ENCODE measurements around the gene SPATA20. TPM values are rescaled to one million over a fixed set of nuclear protein-coding genes. Genes with fewer than 3 reads are reported as not detected.
A peak's percentile ranks its signal among the peaks of the same experiment; 100 is the strongest.

Gene SPATA20
- total RNA-seq, 4 donors from 2014 or later, result 22.3 to 67.9 (median 29.1) TPM

- in situ Hi-C loops (cut with MboI; ENCODE audit: low sequenced_read_pairs in 4 of 4) (no loop called here), intact Hi-C loops (cut with DNase I; ENCODE audit: low total_unique reads) (no loop called here)
- Histone ChIP-seq H3K4me1 (peaks cover 4 to 19% of the 10 kb centered on the region in 2 donors), H3K9me3 (no peaks in the 10 kb centered on the region), H3K4me3 (no peak overlapping the region), H3K27me3 (peaks cover 45 to 70% (median 60%) of the 10 kb centered on the region in 3 donors), H3K36me3 (no peaks in the 10 kb centered on the region), H3K27ac (no peak overlapping the region)
- peak in 1 of 2 donors; percentile 50 for DNase-seq
- no peak for ATAC-seq
- TF ChIP-seq POLR2A (IDR thresholded peaks at IDR 0.05) (no peak), CTCF (IDR thresholded peaks at IDR 0.05 in 4 of 5, conservative IDR thresholded peaks at IDR 0.05 in 1 of 5) (no peak)
These were observed 17.9 kb downstream of the SPATA20 start for GRCh38 chr17:50564916-50565315.

GRCh38 chr17:50565402-50566350 is 18.7 kb downstream of the SPATA20 start:
- Histone ChIP-seq H3K36me3 (no peaks in the 10 kb centered on the region), H3K27ac (no peak overlapping the region), H3K27me3 (peaks cover 39 to 64% (median 55%) of the 10 kb centered on the region in 3 donors), H3K9me3 (no peaks in the 10 kb centered on the region), H3K4me1 (peaks cover 0 to 15% of the 10 kb centered on the region in 2 donors), H3K4me3 (no peak overlapping the region)
- intact Hi-C loops (cut with DNase I; ENCODE audit: low total_unique reads) (no loop called here), in situ Hi-C loops (cut with MboI; ENCODE audit: low sequenced_read_pairs in 4 of 4) (no loop called here)
- DNase-seq (no peak), ATAC-seq (no peak)
- TF ChIP-seq POLR2A (IDR thresholded peaks at IDR 0.05) (no peak), CTCF (IDR thresholded peaks at IDR 0.05 in 4 of 5, conservative IDR thresholded peaks at IDR 0.05 in 1 of 5) (no peak)

DNA sequence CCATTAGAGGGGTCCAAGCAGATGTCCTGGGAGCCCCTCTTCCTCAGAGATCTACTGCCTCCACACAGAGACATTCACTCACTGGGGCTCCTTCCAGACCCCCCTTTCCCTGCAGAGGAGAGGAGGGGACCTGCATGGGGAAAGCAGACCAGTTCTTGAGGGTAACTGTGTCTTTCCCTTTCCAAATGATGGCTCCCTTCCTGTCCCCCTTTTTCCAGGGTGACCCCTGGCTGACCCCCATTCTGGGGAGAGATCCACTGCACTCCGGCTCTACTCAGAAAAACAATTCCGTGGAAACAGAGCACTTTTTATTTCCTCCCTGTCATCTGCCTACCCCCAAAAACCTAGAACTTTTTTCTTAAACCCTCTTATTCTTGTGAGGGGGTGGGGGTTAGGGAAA is 19.9 kb downstream of the SPATA20 start:
- ATAC-seq, result no peak
- intact Hi-C loops (cut with DNase I; ENCODE audit: low total_unique reads) (no loop called here), in situ Hi-C loops (cut with MboI; ENCODE audit: low sequenced_read_pairs in 4 of 4) (no loop called here)
- no peaks in the 10 kb centered on the region for H3K36me3 ChIP-seq
- DNase-seq, result no peak
- TF ChIP-seq POLR2A (IDR thresholded peaks at IDR 0.05), result no peak
- TF ChIP-seq CTCF (IDR thresholded peaks at IDR 0.05 in 4 of 5, conservative IDR thresholded peaks at IDR 0.05 in 1 of 5), result no peak
- peaks cover 0 to 7% of the 10 kb centered on the region in 2 donors for H3K4me1 ChIP-seq
- no peaks in the 10 kb centered on the region for H3K9me3 ChIP-seq
- H3K27me3 ChIP-seq, result peaks cover 32 to 52% (median 43%) of the 10 kb centered on the region in 3 donors
- H3K27ac ChIP-seq, result no peak overlapping the region
- H3K4me3 ChIP-seq, result no peak overlapping the region

- Histone ChIP-seq H3K4me3 (no peak overlapping the region), H3K4me1 (peaks cover 0 to 7% of the 10 kb centered on the region in 2 donors), H3K36me3 (no peaks in the 10 kb centered on the region), H3K27me3 (peaks cover 16 to 35% (median 26%) of the 10 kb centered on the region in 3 donors), H3K27ac (no peak overlapping the region), H3K9me3 (no peaks in the 10 kb centered on the region)
- DNase-seq, result no peak
- intact Hi-C loops (cut with DNase I; ENCODE audit: low total_unique reads), result no loop called here
- ATAC-seq, result no peak
- no peak for TF ChIP-seq POLR2A (IDR thresholded peaks at IDR 0.05)
- no peak for TF ChIP-seq CTCF (IDR thresholded peaks at IDR 0.05 in 4 of 5, conservative IDR thresholded peaks at IDR 0.05 in 1 of 5)
- in situ Hi-C loops (cut with MboI; ENCODE audit: low sequenced_read_pairs in 4 of 4), result no loop called here
These were observed 21.7 kb downstream of the SPATA20 start for GRCh38 chr17:50568659-50569058.
